Endodermal cell (in vitro differentiated cells): Measurements from ENCODE around the gene PPIL4. TPM values are rescaled to one million over a fixed set of nuclear protein-coding genes. Genes with fewer than 3 reads are reported as not detected.

Experiments used
- DNase-seq: peaks from one replicate; pipeline ENCODE4 v3.0.0-alpha.2; 2017
- H3K27ac ChIP-seq: 2 replicates; pipeline ENCODE4 v1.5.1; 2013; ENCODE audit warnings: mild to moderate bottlenecking, low read depth, low read length, moderate library complexity
- H3K27me3 ChIP-seq: 2 replicates; pipeline ENCODE4 v1.6.1; 2013; ENCODE audit warnings: mild to moderate bottlenecking, low read length, moderate library complexity; ENCODE audit not compliant: insufficient read depth, control insufficient read depth, poor library complexity, severe bottlenecking
- H3K36me3 ChIP-seq: 2 replicates; pipeline ENCODE4 v1.7.0; 2013; ENCODE audit warnings: mild to moderate bottlenecking, low read length, moderate library complexity; ENCODE audit not compliant: control insufficient read depth, insufficient read depth
- H3K4me1 ChIP-seq: one replicate; pipeline ENCODE4 v1.7.0; 2013; ENCODE audit warnings: low read length; ENCODE audit not compliant: control insufficient read depth, insufficient read depth
- H3K4me3 ChIP-seq: 2 replicates; pipeline ENCODE4 v1.5.1; 2013; ENCODE audit warnings: mild to moderate bottlenecking, low read length, moderate library complexity
- H3K9ac ChIP-seq: 2 replicates; pipeline ENCODE4 v1.6.1; 2013; ENCODE audit warnings: mild to moderate bottlenecking, low read length, moderate library complexity; ENCODE audit not compliant: poor library complexity, severe bottlenecking; ENCODE audit errors: extremely low read depth
- H3K9me3 ChIP-seq: 2 replicates; pipeline ENCODE4 v1.6.1; 2013; ENCODE audit warnings: mild to moderate bottlenecking, low read length, moderate library complexity; ENCODE audit not compliant: control insufficient read depth
- H3K27ac Mint-ChIP-seq: 2 replicates; pipeline ENCODE4 v1.8.0; 2020; ENCODE audit warnings: mixed read lengths
- H3K27me3 Mint-ChIP-seq: 2 replicates; pipeline ENCODE4 v1.8.0; 2021; ENCODE audit warnings: mild to moderate bottlenecking, mixed read lengths; ENCODE audit not compliant: insufficient read depth
- H3K36me3 Mint-ChIP-seq: 2 replicates; pipeline ENCODE4 v1.8.0; 2020; ENCODE audit warnings: low read depth, mixed read lengths
- H3K4me1 Mint-ChIP-seq: 2 replicates; pipeline ENCODE4 v1.8.0; 2020; ENCODE audit warnings: mixed read lengths
- H3K4me3 Mint-ChIP-seq: 2 replicates; pipeline ENCODE4 v1.8.0; 2020; ENCODE audit warnings: mild to moderate bottlenecking, moderate library complexity, mixed read lengths
- H3K9me3 Mint-ChIP-seq: 2 replicates; pipeline ENCODE4 v1.8.0; 2020; ENCODE audit warnings: mild to moderate bottlenecking, mixed read lengths
- WGBS, 2 experiments: methylation state at CpG; one replicate each; pipeline versions ENCODE4 v1.1.5 to v1.1.7; 2013; ENCODE audit warnings: missing lambda C conversion rate in 2 of 2, mixed read lengths in 1 of 2; ENCODE audit not compliant: insufficient coverage in 1 of 2, insufficient read length in 1 of 2; 5-methylcytosine and 5-hydroxymethylcytosine counted together
- total RNA-seq, 2 donors: library from RNA; stranded (reverse); fragmentation: NEBNext Ultra II Directional in 1 of 2; extraction: Animal tissue kit (Norgen Biotek cat#: 25700) in 1 of 2; gene quantifications; 2 replicates in 1 of 2; 3 replicates in 1 of 2; pipeline ENCODE4 v1.2.1, GENCODE V29; 2021
- TF ChIP-seq, protein P1 (sequence below): fragments of 200-600 bp; sonication (generic); conservative IDR thresholded peaks from 2 replicates; pipeline ENCODE4 v1.5.0; 2021; ENCODE audit warnings: antibody characterized with exemption, mild to moderate bottlenecking

The PPIL4 gene
- total RNA-seq, 2 donors from 2014 or later = 35.8 to 41.7 TPM

DNA sequence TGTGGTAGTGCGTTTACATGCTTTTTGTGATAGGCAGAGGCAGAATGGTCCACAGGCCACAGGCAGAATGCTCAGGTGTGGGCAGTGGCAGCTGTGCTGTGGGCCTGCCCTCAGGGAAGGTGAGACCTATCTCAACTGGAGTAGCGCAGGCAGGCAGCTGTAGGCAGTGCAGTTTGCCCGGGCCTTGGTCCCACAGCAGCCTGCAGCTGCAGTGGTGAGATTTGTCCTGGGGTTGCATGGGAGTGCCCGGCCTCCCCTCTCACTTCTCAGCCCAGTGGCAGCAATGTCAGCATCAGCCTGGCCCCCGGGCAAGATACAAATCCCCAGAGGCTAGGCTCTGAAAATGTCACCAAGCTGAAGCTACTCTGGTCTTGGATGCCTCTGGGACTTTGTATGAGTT is 6.1 kb upstream of the PPIL4 start:
- Mint-ChIP-seq H3K36me3 (no peaks in the 10 kb centered on the region), H3K4me1 (peaks cover 13% of the 10 kb centered on the region), H3K27me3 (peaks cover 50% of the 10 kb centered on the region), H3K9me3 (no peaks in the 10 kb centered on the region), H3K4me3 (no peak overlapping the region), H3K27ac (no peak overlapping the region)
- WGBS, 2 experiments = 80 to 91% methylated on average over 2 to 5 of the region's 5 CpGs
- Histone ChIP-seq H3K36me3 (no peaks in the 10 kb centered on the region), H3K27me3 (peaks cover 63% of the 10 kb centered on the region), H3K27ac (no peak overlapping the region), H3K4me3 (no peak overlapping the region), H3K9ac (no peak overlapping the region), H3K9me3 (no peaks in the 10 kb centered on the region), H3K4me1 (peaks cover 6% of the 10 kb centered on the region)
- TF ChIP-seq, protein P1, sequence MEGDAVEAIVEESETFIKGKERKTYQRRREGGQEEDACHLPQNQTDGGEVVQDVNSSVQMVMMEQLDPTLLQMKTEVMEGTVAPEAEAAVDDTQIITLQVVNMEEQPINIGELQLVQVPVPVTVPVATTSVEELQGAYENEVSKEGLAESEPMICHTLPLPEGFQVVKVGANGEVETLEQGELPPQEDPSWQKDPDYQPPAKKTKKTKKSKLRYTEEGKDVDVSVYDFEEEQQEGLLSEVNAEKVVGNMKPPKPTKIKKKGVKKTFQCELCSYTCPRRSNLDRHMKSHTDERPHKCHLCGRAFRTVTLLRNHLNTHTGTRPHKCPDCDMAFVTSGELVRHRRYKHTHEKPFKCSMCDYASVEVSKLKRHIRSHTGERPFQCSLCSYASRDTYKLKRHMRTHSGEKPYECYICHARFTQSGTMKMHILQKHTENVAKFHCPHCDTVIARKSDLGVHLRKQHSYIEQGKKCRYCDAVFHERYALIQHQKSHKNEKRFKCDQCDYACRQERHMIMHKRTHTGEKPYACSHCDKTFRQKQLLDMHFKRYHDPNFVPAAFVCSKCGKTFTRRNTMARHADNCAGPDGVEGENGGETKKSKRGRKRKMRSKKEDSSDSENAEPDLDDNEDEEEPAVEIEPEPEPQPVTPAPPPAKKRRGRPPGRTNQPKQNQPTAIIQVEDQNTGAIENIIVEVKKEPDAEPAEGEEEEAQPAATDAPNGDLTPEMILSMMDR = no peak
- DNase-seq = no peak

DNA sequence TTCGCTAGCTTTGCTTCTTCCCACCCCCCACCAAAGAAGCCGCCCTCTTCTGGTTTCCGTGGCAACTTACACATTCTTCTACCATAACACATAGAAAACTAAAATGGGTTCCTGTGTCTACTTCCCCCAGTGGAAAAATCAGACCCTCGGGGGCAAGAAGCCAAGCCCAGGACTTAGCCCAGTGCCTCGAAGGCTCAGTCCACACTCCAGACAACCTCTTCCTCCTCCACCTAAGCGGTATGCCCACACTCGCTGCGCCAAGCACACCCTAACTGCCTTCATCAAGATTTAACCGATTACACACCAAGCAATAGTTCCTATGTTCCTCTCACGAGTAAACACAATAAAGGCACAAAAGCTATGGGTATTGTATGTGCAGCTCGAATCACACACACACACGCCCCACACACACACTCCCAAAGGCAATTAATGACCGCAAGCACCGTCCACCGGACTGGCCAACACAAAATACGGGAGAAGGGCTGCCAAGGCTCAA is 537 bp downstream of the PPIL4 start:
- peak overlapping the region; percentile 99 for H3K9ac ChIP-seq
- H3K4me3 ChIP-seq = peak overlapping the region; percentile 99
- TF ChIP-seq, protein P1 = no peak
- no peaks in the 10 kb centered on the region for H3K4me1 ChIP-seq
- Mint-ChIP-seq H3K9me3 (no peaks in the 10 kb centered on the region), H3K27ac (peak overlapping the region; percentile 97), H3K36me3 (peaks cover 4% of the 10 kb centered on the region), H3K27me3 (peaks cover 19% of the 10 kb centered on the region), H3K4me3 (peak overlapping the region; percentile 94), H3K4me1 (peaks cover 9% of the 10 kb centered on the region)
- no peaks in the 10 kb centered on the region for H3K9me3 ChIP-seq
- peaks cover 8% of the 10 kb centered on the region for H3K36me3 ChIP-seq
- H3K27ac ChIP-seq = peak overlapping the region; percentile 93
- peaks cover 25% of the 10 kb centered on the region for H3K27me3 ChIP-seq
- peak; percentile 67 for DNase-seq
- WGBS, 2 experiments = 0% methylated on average over 2 to 16 of the region's 16 CpGs

DNA sequence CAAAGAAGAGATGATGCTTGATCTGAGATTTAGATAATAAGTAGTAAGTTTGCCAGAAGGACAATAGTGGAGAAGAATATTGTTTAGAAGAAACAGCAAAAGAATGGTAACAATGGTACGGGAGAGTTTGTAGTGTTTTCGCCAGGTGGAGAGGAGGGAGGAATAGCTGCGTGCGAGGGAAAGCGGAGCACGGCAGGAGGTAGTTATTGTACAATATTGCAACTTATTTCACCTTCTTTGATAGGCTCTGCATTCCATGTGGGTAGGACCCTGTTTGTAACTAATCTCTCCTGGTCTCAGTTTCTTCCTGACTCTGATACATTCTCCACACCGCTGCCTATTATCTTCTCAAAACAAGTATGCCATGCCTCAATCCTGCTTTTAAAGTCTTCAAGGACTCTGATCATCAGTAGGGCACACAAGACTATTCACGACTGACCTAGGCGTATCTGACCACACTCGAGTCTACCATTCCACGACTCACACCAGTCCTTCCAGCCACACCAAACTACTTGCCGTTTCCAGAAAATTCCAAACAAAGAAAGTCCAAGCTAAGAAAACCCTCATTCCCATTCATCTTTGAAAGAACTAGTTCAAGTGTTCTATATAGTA is 1.1 kb downstream of the PPIL4 start:
- H3K36me3 ChIP-seq = peaks cover 9% of the 10 kb centered on the region
- no peaks in the 10 kb centered on the region for H3K9me3 ChIP-seq
- Mint-ChIP-seq H3K9me3 (no peaks in the 10 kb centered on the region), H3K4me1 (peaks cover 9% of the 10 kb centered on the region), H3K36me3 (peaks cover 8% of the 10 kb centered on the region), H3K27ac (peak overlapping the region; percentile 97), H3K4me3 (peak overlapping the region; percentile 94), H3K27me3 (peaks cover 15% of the 10 kb centered on the region)
- H3K4me3 ChIP-seq = peak overlapping the region; percentile 99
- DNase-seq = no peak
- H3K4me1 ChIP-seq = no peaks in the 10 kb centered on the region
- H3K27ac ChIP-seq = peak overlapping the region; percentile 93
- 41 to 42% methylated on average over 9 to 12 of the region's 12 CpGs for WGBS, 2 experiments
- peak overlapping the region; percentile 99 for H3K9ac ChIP-seq
- TF ChIP-seq, protein P1 = no peak
- peaks cover 20% of the 10 kb centered on the region for H3K27me3 ChIP-seq
